Ishikawa (cell line): Measurements from ENCODE around the gene HOXC5.

ENCODE experiments used
- CEBPB ChIP-seq: IDR thresholded peaks from 2 replicates; pipeline ENCODE4 v1.6.1; 2012
- CREB1 ChIP-seq: IDR thresholded peaks from 2 replicates; pipeline ENCODE4 v1.6.1; 2012; ENCODE audit warnings: low read depth
- EGR1 ChIP-seq: IDR thresholded peaks from 2 replicates; pipeline ENCODE4 v1.6.1; 2012
- EP300 ChIP-seq: IDR thresholded peaks from 2 replicates; pipeline ENCODE4 v1.6.1; 2012; ENCODE audit warnings: borderline replicate concordance
- FOXM1 ChIP-seq: IDR thresholded peaks from 2 replicates; pipeline ENCODE4 v1.6.1; 2012; ENCODE audit warnings: low read depth, borderline replicate concordance
- MAX ChIP-seq: IDR thresholded peaks from 2 replicates; pipeline ENCODE4 v1.6.1; 2012
- NFIC ChIP-seq: IDR thresholded peaks from 2 replicates; pipeline ENCODE4 v1.6.1; 2012
- RAD21 ChIP-seq: IDR thresholded peaks from 2 replicates; pipeline ENCODE4 v1.6.1; 2012; ENCODE audit warnings: low read depth
- REST ChIP-seq: IDR thresholded peaks from 2 replicates; pipeline ENCODE4 v1.6.1; 2012; ENCODE audit warnings: low read depth, mild to moderate bottlenecking
- TAF1 ChIP-seq: IDR thresholded peaks from 2 replicates; pipeline ENCODE4 v1.6.1; 2012; ENCODE audit warnings: low read depth, mild to moderate bottlenecking
- TCF12 ChIP-seq: IDR thresholded peaks from 2 replicates; pipeline ENCODE4 v1.6.1; 2012; ENCODE audit warnings: low read depth
- TEAD4 ChIP-seq: IDR thresholded peaks from 2 replicates; pipeline ENCODE4 v1.6.1; 2012
- USF1 ChIP-seq: IDR thresholded peaks from 2 replicates; pipeline ENCODE4 v1.6.1; 2012
- YY1 ChIP-seq: IDR thresholded peaks from 2 replicates; pipeline ENCODE4 v1.6.1; 2012; ENCODE audit warnings: low read depth
- ZBTB7A ChIP-seq: IDR thresholded peaks from 2 replicates; pipeline ENCODE4 v1.6.1; 2012; ENCODE audit warnings: low read depth

HOXC5 gene

GRCh38 chr12:54054742-54055194 lies 21.9 kb downstream of the HOXC5 start:
- TF ChIP-seq REST: no peak
- no peak for TF ChIP-seq FOXM1
- no peak for TF ChIP-seq EP300
- TF ChIP-seq RAD21: no peak
- no peak for TF ChIP-seq MAX
- TF ChIP-seq NFIC: no peak
- no peak for TF ChIP-seq EGR1
- no peak for TF ChIP-seq USF1
- no peak for TF ChIP-seq TCF12
- no peak for TF ChIP-seq CREB1
- TF ChIP-seq YY1: no peak
- TF ChIP-seq TEAD4: no peak
- TF ChIP-seq TAF1: no peak
- no peak for TF ChIP-seq CEBPB
- no peak for TF ChIP-seq ZBTB7A

- TF ChIP-seq TAF1 (no peak), CREB1 (no peak), CEBPB (no peak), RAD21 (no peak), USF1 (no peak), EP300 (no peak), REST (no peak), MAX (no peak), YY1 (no peak), TEAD4 (no peak), ZBTB7A (no peak), FOXM1 (no peak), NFIC (no peak), TCF12 (no peak), EGR1 (no peak)
Measured at GRCh38 chr12:54055552-54055951, 22.7 kb downstream of the HOXC5 start.

- TF ChIP-seq TAF1 (no peak), NFIC (no peak), CREB1 (no peak), EP300 (no peak), REST (no peak), CEBPB (no peak), YY1 (no peak), ZBTB7A (no peak), EGR1 (no peak), RAD21 (no peak), TCF12 (no peak), TEAD4 (no peak), MAX (no peak), USF1 (no peak), FOXM1 (no peak)
Measured at GRCh38 chr12:54056110-54056509, 23.3 kb downstream of the HOXC5 start.

- TF ChIP-seq EP300 (no peak), TEAD4 (no peak), TAF1 (no peak), CREB1 (no peak), EGR1 (no peak), ZBTB7A (no peak), REST (no peak), YY1 (no peak), TCF12 (no peak), FOXM1 (no peak)
Measured at GRCh38 chr12:54058128-54058768, 25.4 kb downstream of the HOXC5 start.
